PFSK-1 (cell line): Measurements from ENCODE around the gene KLHL1.

Experiments
- FOXP2 ChIP-seq: optimal IDR thresholded peaks from 2 replicates; pipeline ENCODE3; 2011; ENCODE audit warnings: borderline replicate concordance, control low read depth, inconsistent platforms; ENCODE audit not compliant: insufficient read depth; ENCODE audit errors: extremely low read length, extremely low read depth
- POLR2AphosphoS5 ChIP-seq: IDR thresholded peaks from 2 replicates; pipeline ENCODE4 v1.6.1; 2012; ENCODE audit warnings: low read depth, mild to moderate bottlenecking, control low read depth, low read length, moderate library complexity
- SIN3A ChIP-seq: IDR thresholded peaks from 2 replicates; pipeline ENCODE4 v1.6.1; 2012; ENCODE audit warnings: mild to moderate bottlenecking, low read length, moderate library complexity, borderline replicate concordance; ENCODE audit not compliant: insufficient read depth
- TAF1 ChIP-seq: IDR thresholded peaks from 2 replicates; pipeline ENCODE4 v1.6.1; 2012; ENCODE audit warnings: low read length, control low read depth, borderline replicate concordance; ENCODE audit not compliant: insufficient read depth
- TF ChIP-seq, protein P1 (sequence below), 2 experiments: IDR thresholded peaks; 2 replicates each; pipeline versions ENCODE4 v1.6.1 to v1.8.0; 2011 to 2012; ENCODE audit warnings: low read depth in 2 of 2, low read length in 2 of 2, control low read depth in 1 of 2, inconsistent platforms in 1 of 2, mild to moderate bottlenecking in 1 of 2, moderate library complexity in 1 of 2; ENCODE audit not compliant: insufficient read depth in 1 of 2

The KLHL1 gene

DNA sequence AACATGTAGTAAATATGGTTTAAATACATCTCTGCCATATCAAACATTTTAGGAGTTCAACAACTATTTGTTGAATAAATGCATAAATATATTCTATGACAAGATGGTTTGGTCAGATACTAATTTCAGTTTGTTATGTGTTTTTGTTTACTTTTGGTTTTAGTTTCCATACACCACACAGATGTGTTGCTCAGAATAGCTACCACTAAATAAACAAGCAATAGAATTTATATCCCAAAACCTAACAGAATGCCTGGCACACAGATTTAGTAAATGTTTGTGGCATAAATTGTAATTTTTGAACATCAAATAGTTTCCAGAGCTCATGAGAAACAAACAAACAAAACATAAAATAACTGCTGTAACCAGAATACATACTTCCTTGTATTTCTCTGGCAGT, 127.5 kb downstream of the KLHL1 start:
- TF ChIP-seq, protein P1, sequence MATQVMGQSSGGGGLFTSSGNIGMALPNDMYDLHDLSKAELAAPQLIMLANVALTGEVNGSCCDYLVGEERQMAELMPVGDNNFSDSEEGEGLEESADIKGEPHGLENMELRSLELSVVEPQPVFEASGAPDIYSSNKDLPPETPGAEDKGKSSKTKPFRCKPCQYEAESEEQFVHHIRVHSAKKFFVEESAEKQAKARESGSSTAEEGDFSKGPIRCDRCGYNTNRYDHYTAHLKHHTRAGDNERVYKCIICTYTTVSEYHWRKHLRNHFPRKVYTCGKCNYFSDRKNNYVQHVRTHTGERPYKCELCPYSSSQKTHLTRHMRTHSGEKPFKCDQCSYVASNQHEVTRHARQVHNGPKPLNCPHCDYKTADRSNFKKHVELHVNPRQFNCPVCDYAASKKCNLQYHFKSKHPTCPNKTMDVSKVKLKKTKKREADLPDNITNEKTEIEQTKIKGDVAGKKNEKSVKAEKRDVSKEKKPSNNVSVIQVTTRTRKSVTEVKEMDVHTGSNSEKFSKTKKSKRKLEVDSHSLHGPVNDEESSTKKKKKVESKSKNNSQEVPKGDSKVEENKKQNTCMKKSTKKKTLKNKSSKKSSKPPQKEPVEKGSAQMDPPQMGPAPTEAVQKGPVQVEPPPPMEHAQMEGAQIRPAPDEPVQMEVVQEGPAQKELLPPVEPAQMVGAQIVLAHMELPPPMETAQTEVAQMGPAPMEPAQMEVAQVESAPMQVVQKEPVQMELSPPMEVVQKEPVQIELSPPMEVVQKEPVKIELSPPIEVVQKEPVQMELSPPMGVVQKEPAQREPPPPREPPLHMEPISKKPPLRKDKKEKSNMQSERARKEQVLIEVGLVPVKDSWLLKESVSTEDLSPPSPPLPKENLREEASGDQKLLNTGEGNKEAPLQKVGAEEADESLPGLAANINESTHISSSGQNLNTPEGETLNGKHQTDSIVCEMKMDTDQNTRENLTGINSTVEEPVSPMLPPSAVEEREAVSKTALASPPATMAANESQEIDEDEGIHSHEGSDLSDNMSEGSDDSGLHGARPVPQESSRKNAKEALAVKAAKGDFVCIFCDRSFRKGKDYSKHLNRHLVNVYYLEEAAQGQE (IDR thresholded peaks at IDR 0.05; ENCODE audit: insufficient read depth in 1 of 2, low read depth in 2 of 2, low read length in 2 of 2) = no peak
- no peak for TF ChIP-seq FOXP2
- no peak for TF ChIP-seq POLR2AphosphoS5
- no peak for TF ChIP-seq SIN3A
- TF ChIP-seq TAF1 = no peak

DNA sequence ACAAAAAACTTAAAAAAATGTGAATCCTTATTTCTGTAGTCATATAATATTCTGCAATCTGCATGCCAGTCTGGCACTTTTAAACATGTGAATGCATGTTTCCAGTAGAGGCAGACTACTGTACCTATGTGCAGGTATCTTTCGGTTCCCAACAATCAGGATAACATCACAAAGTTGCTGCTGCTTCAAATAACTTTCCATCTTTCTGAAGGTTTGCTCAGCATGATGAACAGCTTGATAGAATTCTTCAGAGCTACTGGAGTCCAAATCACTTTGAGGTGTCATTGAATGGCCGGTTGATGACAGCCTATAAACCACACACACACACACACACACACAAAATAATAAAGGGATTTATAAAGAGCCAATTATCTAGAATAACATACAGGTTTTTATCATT, 132.8 kb downstream of the KLHL1 start:
- TF ChIP-seq, protein P1 (IDR thresholded peaks at IDR 0.05; ENCODE audit: insufficient read depth in 1 of 2, low read depth in 2 of 2, low read length in 2 of 2) = no peak
- TF ChIP-seq POLR2AphosphoS5 (no peak), TAF1 (no peak)

GRCh38 chr13:69970520-69970919, 137.7 kb downstream of the KLHL1 start:
- no peak for TF ChIP-seq SIN3A
- TF ChIP-seq, protein P1 (IDR thresholded peaks at IDR 0.05; ENCODE audit: insufficient read depth in 1 of 2, low read depth in 2 of 2, low read length in 2 of 2) = no peak
- no peak for TF ChIP-seq FOXP2
- no peak for TF ChIP-seq POLR2AphosphoS5
- TF ChIP-seq TAF1 = no peak

DNA sequence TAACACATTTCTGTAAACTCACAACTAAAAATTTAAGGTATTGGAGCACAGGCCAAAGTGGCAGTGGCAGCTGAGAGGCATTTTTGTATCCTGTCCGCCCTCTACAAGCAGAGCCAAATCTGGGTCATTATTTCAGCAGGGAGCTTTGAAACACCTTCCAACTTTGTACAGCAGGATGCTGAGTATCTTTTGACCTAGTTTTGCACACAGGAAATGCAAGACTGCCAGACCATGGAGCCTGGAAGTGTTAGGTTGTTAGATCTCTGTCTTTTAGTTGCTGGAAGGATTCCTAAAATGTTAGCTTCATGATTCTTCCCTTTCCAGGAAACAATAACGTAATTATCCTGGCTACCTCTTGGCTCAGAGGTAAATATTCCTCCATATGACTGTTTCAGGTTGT, 149.2 kb downstream of the KLHL1 start:
- TF ChIP-seq TAF1 (no peak), SIN3A (no peak), POLR2AphosphoS5 (no peak), FOXP2 (no peak)
- TF ChIP-seq, protein P1 (IDR thresholded peaks at IDR 0.05; ENCODE audit: insufficient read depth in 1 of 2, low read depth in 2 of 2, low read length in 2 of 2) = no peak

DNA sequence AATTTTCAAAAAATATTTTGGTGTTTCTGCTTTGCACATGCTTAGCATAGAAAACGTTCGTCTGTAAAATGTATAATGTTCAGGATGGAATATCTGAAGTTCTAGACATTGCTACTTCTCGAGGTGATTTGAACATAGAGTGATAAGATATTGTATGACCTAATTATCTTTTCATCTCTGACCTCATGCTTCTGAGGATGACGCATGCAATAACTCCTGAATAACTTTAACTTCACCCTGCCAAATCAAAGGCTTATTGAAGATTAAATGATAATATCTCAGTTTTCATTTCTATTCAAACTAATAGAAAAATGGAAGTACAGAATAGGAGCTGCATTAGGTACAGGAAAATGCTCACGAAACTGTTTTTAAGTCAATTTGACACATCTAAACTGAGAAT, 151.4 kb downstream of the KLHL1 start:
- TF ChIP-seq POLR2AphosphoS5 (no peak), SIN3A (no peak), TAF1 (no peak), FOXP2 (no peak)
- TF ChIP-seq, protein P1 (IDR thresholded peaks at IDR 0.05; ENCODE audit: insufficient read depth in 1 of 2, low read depth in 2 of 2, low read length in 2 of 2) = no peak
